ENCODE measurements around the gene IL3RA. TPM values are rescaled to one million over a fixed set of nuclear protein-coding genes. Genes with fewer than 3 reads are reported as not detected.

IL3RA gene
- total RNA-seq, 1 donor from 2014 or later: 59.9 TPM

DNA sequence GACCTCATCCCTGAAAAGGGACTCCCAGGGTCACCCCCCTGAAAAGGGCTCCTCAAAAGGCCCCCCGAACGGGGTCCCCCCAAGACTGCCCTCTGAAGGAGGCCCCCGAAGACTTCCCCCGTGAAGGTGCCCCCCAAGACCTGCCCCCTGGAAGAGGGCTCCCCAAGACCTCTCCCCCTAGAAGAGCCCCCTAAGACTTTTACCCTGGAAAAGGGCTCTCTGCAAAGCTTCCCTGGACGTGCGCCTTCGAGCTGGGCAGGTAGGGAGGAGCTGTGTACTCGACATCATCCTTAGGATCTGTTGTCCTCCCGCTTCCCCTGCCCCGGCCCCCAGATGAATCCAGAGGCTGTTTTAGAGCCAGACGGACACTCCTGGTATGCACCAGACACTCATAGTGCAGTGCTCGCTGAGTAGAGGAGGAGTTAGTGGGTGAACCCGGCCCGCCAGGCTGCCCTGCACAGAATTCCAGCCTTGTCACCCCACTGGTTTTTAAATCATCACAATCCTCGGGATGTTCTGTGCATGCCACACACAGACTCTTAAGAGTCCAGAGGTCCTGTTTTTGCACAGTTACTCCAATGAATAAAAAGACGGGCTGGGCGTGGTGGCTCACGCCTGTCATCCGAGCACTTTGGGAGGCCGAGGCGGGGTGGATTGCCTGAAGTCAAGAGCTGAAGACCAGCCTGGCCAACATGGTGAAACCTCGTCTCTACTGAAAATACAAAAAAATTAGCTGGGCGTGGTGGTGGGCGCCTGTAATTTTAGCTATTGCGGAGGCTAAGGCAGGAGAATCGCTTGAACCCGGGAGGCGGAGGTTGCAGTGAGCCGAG is 61.1 kb downstream of the IL3RA start:
- Histone ChIP-seq H3K27ac (no peak overlapping the region), H3K36me3 (peaks cover 36% of the 10 kb centered on the region), H3K4me1 (peaks cover 10% of the 10 kb centered on the region), H3K27me3 (ENCODE audit: low read depth) (no peaks in the 10 kb centered on the region), H3K4me3 (no peak overlapping the region), H3K9me3 (no peaks in the 10 kb centered on the region)
- ATAC-seq (no peak), DNase-seq (peak; percentile 19)
- TF ChIP-seq, protein P1, sequence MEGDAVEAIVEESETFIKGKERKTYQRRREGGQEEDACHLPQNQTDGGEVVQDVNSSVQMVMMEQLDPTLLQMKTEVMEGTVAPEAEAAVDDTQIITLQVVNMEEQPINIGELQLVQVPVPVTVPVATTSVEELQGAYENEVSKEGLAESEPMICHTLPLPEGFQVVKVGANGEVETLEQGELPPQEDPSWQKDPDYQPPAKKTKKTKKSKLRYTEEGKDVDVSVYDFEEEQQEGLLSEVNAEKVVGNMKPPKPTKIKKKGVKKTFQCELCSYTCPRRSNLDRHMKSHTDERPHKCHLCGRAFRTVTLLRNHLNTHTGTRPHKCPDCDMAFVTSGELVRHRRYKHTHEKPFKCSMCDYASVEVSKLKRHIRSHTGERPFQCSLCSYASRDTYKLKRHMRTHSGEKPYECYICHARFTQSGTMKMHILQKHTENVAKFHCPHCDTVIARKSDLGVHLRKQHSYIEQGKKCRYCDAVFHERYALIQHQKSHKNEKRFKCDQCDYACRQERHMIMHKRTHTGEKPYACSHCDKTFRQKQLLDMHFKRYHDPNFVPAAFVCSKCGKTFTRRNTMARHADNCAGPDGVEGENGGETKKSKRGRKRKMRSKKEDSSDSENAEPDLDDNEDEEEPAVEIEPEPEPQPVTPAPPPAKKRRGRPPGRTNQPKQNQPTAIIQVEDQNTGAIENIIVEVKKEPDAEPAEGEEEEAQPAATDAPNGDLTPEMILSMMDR (IDR thresholded peaks at IDR 0.05): no peak
- intact Hi-C loops (cut with DNase I): no loop called here

DNA sequence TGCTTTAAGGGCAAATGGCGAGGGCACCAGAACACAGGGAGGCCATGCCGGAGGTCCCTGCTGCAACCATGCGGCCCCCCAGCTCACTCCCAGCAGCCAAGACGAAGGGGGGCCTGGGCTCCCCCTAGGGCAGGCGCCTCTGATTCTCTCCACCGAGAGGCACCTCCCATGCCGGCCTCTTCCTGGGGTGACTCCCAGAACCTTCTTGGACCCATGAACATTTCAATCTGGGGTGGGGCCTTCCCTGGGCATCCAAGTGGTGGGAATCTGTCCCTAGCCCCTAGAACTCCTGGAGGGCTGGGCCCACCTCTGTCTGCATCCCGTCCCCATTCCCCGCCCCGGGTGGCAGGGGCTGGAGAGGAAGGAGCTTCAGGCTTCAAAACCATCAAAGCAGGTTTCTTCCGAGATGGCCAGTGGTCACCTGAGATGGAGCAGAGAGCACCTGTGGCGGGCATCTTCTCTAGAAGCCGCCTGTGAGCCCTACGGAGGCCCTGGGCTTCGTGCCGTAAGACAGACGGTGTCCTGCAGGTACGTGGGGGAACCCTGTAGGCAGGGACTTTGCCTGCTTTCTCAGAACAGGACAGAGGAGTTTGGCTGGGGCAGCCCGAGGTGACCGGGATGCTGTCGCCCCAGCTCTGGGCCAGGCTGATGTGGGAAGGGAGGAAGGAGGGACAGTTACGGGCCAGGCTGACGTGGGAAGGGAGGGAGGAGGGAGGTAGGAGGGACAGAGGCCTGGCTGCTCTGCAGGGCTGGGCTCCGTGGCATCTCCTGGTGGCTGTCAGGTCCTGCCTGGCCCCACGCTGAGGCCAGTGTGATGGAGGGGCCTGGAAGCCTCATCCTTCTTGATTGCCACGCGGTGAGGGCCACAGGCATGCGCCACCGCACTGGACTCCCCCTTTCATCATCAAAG is 62.1 kb downstream of the IL3RA start:
- intact Hi-C loops (cut with DNase I): no loop called here
- no peak overlapping the region for H3K4me3 ChIP-seq
- TF ChIP-seq, protein P1 (IDR thresholded peaks at IDR 0.05): no peak
- no peak for ATAC-seq
- no peaks in the 10 kb centered on the region for H3K27me3 ChIP-seq (ENCODE audit: low read depth)
- no peaks in the 10 kb centered on the region for H3K9me3 ChIP-seq
- DNase-seq: peak; percentile 44
- no peak overlapping the region for H3K27ac ChIP-seq
- peaks cover 5% of the 10 kb centered on the region for H3K4me1 ChIP-seq
- peaks cover 44% of the 10 kb centered on the region for H3K36me3 ChIP-seq

DNA sequence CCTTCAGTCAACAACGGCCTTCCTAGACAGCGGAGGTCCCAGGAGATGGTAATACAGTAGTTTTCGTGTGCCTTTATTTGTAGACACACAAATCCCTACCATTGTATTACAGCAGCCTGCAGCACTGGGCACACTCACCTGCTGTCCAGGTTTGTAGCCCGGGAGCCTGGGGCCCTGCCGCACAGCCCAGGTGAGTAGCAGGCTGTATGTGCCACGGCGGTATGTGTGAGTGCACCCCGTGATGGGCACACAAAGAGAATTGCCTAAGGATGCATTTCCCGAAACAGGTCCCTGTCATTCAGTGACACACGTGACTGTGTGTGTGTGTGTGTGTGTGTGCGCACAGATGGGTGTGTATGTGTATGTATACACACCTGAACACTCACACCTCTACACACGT is 63.5 kb downstream of the IL3RA start:
- TF ChIP-seq, protein P1 (IDR thresholded peaks at IDR 0.05): no peak
- Histone ChIP-seq H3K27ac (no peak overlapping the region), H3K27me3 (ENCODE audit: low read depth) (no peaks in the 10 kb centered on the region), H3K9me3 (no peaks in the 10 kb centered on the region), H3K4me1 (no peaks in the 10 kb centered on the region), H3K36me3 (peaks cover 51% of the 10 kb centered on the region), H3K4me3 (no peak overlapping the region)
- no peak for ATAC-seq
- intact Hi-C loops (cut with DNase I): no loop called here
- peak; percentile 39 for DNase-seq

DNA sequence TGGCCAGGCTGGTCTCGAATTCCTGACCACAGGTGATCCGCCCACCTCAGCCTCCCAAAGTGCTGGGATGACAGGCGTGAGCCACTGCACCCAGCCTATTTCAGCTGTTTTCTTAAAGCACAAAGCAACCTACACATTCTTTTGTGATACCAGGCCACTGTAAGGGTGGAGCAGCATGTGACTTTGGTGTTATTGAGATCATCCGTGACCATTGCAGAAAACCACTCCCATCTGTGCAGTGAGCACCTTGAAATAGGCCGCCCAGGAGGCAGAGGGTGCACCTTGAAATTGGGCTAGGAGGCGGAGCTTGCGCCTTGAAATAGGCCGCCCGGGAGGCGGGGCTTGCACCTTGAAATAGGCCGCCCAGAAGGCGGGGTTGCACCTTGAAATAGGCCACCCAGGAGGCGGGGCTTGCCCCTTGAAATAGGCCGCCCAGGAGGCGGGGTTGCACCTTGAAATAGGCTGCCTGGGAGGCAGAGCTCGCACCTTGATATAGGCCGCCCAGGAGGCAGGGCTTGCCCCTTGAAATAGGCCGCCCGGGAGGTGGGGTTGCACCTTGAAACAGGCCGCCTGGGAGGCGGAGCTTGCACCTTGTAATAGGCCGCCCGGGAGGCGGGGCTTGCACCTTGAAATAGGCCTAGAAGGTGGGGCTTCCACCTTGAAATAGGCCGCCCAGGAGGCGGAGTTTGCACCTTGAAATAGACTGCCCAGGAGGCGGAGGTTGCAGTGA is 64.3 kb downstream of the IL3RA start:
- H3K9me3 ChIP-seq: no peaks in the 10 kb centered on the region
- H3K27me3 ChIP-seq (ENCODE audit: low read depth): no peaks in the 10 kb centered on the region
- no peaks in the 10 kb centered on the region for H3K4me1 ChIP-seq
- intact Hi-C loops (cut with DNase I): no loop called here
- H3K36me3 ChIP-seq: peaks cover 57% of the 10 kb centered on the region
- TF ChIP-seq, protein P1 (IDR thresholded peaks at IDR 0.05): no peak
- ATAC-seq: peak in 1 of 2 donors; percentile 20
- no peak overlapping the region for H3K4me3 ChIP-seq
- H3K27ac ChIP-seq: no peak overlapping the region
- DNase-seq: peak; percentile 49

All from lower lobe of right lung (tissue), 2 donors.